ENCODE results near the gene IL17B. TPM values are rescaled to one million over a fixed set of nuclear protein-coding genes. Genes with fewer than 3 reads are reported as not detected.

The IL17B gene
- total RNA-seq, 1 experiment from 2014 or later: not detected

- Mint-ChIP-seq H3K36me3 (no peaks in the 10 kb centered on the region), H3K4me3 (no peak overlapping the region), H3K27me3 (ENCODE audit: low read depth) (no peaks in the 10 kb centered on the region), H3K4me1 (peaks cover 51% of the 10 kb centered on the region), H3K9me3 (no peaks in the 10 kb centered on the region), H3K27ac (peak overlapping the region; percentile 72; the same call in 1 of the 2 replicates)
- TF ChIP-seq ZBTB21 (CRISPR knock-in tag; IDR thresholded peaks at IDR 0.05; ENCODE audit: borderline replicate concordance) (no peak), CBFB (CRISPR knock-in tag; IDR thresholded peaks at IDR 0.05; ENCODE audit: low read depth) (no peak), GRHL2 (CRISPR knock-in tag; IDR thresholded peaks at IDR 0.05; ENCODE audit: insufficient replicate concordance, severe bottlenecking) (no peak), STAT6 (CRISPR knock-in tag; conservative IDR thresholded peaks at IDR 0.05; ENCODE audit: low read depth) (no peak), HMGA2 (CRISPR knock-in tag; IDR thresholded peaks at IDR 0.05) (no peak), ZNF219 (CRISPR knock-in tag; IDR thresholded peaks at IDR 0.05; ENCODE audit: borderline replicate concordance) (no peak), ZBTB43 (CRISPR knock-in tag; IDR thresholded peaks at IDR 0.05) (no peak), ERG (CRISPR knock-in tag; IDR thresholded peaks at IDR 0.05) (no peak), NR2C2 (CRISPR knock-in tag; IDR thresholded peaks at IDR 0.05) (no peak), FOXJ3 (CRISPR knock-in tag; IDR thresholded peaks at IDR 0.05; ENCODE audit: borderline replicate concordance) (no peak), NFATC4 (CRISPR knock-in tag; IDR thresholded peaks at IDR 0.05) (no peak), ZNF532 (CRISPR knock-in tag; IDR thresholded peaks at IDR 0.05; ENCODE audit: borderline replicate concordance) (no peak), FOXP4 (CRISPR knock-in tag; IDR thresholded peaks at IDR 0.05) (no peak), MAX (CRISPR knock-in tag; IDR thresholded peaks at IDR 0.05) (no peak), ZNF121 (CRISPR knock-in tag; IDR thresholded peaks at IDR 0.05) (no peak)
- DNase-seq (ENCODE audit: low spot score): no peak
- peak; percentile 7 for ATAC-seq
- ChIA-PET CTCF (interaction anchor here (0.7 to 6.0 kb wide), 13 partner anchors 10 to 195 kb away, joined by 3 to 57 read pairs (median 7); no protein-coding TSS in a partner anchor), POLR2A (interaction anchor here (1.3 kb wide), 1 partner anchor 128 kb away, joined by 3 read pairs; the partner anchor contains the start of gene CSNK1A1)
These were observed 44.7 kb upstream of the IL17B start for GRCh38 chr5:149423794-149424268.
